SK-N-SH treated with all-trans-retinoic acid at 6 μM for 48 hours (cell line): ENCODE results near the gene TMEM86A.
A peak's percentile ranks its signal among the peaks of the same experiment; 100 is the strongest.

Experiments used
- ATAC-seq: fragments of 200-7000 bp; cut with Tn5 transposase; 3 replicates; pipeline ENCODE4 v1.9.1; 2020; ENCODE audit warnings: mild to moderate bottlenecking, moderate library complexity
- ARNTL ChIP-seq: fragments of 450-650 bp; formaldehyde crosslinking; IDR thresholded peaks from 2 replicates; pipeline ENCODE4 v1.5.0; 2020; ENCODE audit warnings: low read depth, mild to moderate bottlenecking, moderate library complexity, borderline replicate concordance
- BACH2 ChIP-seq: fragments of 250-450 bp; sonication (Bioruptor Pico); IDR thresholded peaks from 2 replicates; pipeline ENCODE4 v1.9.0; 2021; ENCODE audit warnings: mild to moderate bottlenecking, borderline replicate concordance
- CREB5 ChIP-seq: fragments of 250-450 bp; sonication (Bioruptor Pico); IDR thresholded peaks from 2 replicates; pipeline ENCODE4 v1.5.1; 2020; ENCODE audit warnings: low read depth, mild to moderate bottlenecking, moderate library complexity
- CSDC2 ChIP-seq: fragments of 250-450 bp; sonication (Bioruptor Pico); IDR thresholded peaks from 2 replicates; pipeline ENCODE4 v1.5.0; 2020; ENCODE audit warnings: mild to moderate bottlenecking, moderate library complexity
- ESRRG ChIP-seq: fragments of 250-450 bp; sonication (Bioruptor Pico); IDR thresholded peaks from 2 replicates; pipeline ENCODE4 v1.6.1; 2021; ENCODE audit warnings: mild to moderate bottlenecking
- GLIS3 ChIP-seq: fragments of 250-450 bp; sonication (Bioruptor Pico); IDR thresholded peaks from 2 replicates; pipeline ENCODE4 v1.5.0; 2020; ENCODE audit warnings: mild to moderate bottlenecking, moderate library complexity
- OSR1 ChIP-seq: fragments of 250-450 bp; sonication (Bioruptor Pico); IDR thresholded peaks from 2 replicates; pipeline ENCODE4 v1.8.0; 2022; ENCODE audit warnings: moderate library complexity, mild to moderate bottlenecking, inconsistent platforms
- POU6F1 ChIP-seq: fragments of 250-450 bp; sonication (Bioruptor Pico); IDR thresholded peaks from 2 replicates; pipeline ENCODE4 v1.8.0; 2021; ENCODE audit warnings: low read depth, mild to moderate bottlenecking, moderate library complexity, borderline replicate concordance
- PPARA ChIP-seq: fragments of 250-450 bp; sonication (Bioruptor Pico); IDR thresholded peaks from 2 replicates; pipeline ENCODE4 v1.5.0; 2020; ENCODE audit warnings: mild to moderate bottlenecking, borderline replicate concordance
- RARB ChIP-seq: fragments of 250-450 bp; sonication (Bioruptor Pico); IDR thresholded peaks from 2 replicates; pipeline ENCODE4 v1.8.0; 2021; ENCODE audit warnings: mild to moderate bottlenecking, moderate library complexity
- SNAI2 ChIP-seq: fragments of 250-450 bp; sonication (Bioruptor Pico); IDR thresholded peaks from 2 replicates; pipeline ENCODE4 v1.5.0; 2020; ENCODE audit warnings: mild to moderate bottlenecking, moderate library complexity
- TCF4 ChIP-seq: fragments of 250-450 bp; sonication (Bioruptor Pico); IDR thresholded peaks from 2 replicates; pipeline ENCODE4 v1.8.0; 2021; ENCODE audit warnings: mild to moderate bottlenecking, moderate library complexity, borderline replicate concordance
- TOX ChIP-seq: fragments of 250-450 bp; sonication (Bioruptor Pico); IDR thresholded peaks from 2 replicates; pipeline ENCODE4 v1.8.0; 2021; ENCODE audit warnings: mild to moderate bottlenecking, moderate library complexity, borderline replicate concordance
- TSHZ2 ChIP-seq: fragments of 250-450 bp; sonication (Bioruptor Pico); IDR thresholded peaks from 2 replicates; pipeline ENCODE4 v1.5.0; 2020; ENCODE audit warnings: mild to moderate bottlenecking, moderate library complexity
- ZC3H10 ChIP-seq: fragments of 250-450 bp; sonication (Bioruptor Pico); IDR thresholded peaks from 2 replicates; pipeline ENCODE4 v1.5.1; 2021; ENCODE audit warnings: mild to moderate bottlenecking, moderate library complexity
- ZFP3 ChIP-seq: fragments of 250-450 bp; sonication (Bioruptor Pico); IDR thresholded peaks from 2 replicates; pipeline ENCODE4 v1.5.0; 2020; ENCODE audit warnings: mild to moderate bottlenecking, moderate library complexity
- ZFP30 ChIP-seq: fragments of 450-650 bp; formaldehyde crosslinking; IDR thresholded peaks from 2 replicates; pipeline ENCODE4 v1.5.0; 2022; ENCODE audit warnings: mild to moderate bottlenecking, moderate library complexity
- ZNF565 ChIP-seq: fragments of 450-650 bp; formaldehyde crosslinking; conservative IDR thresholded peaks from 2 replicates; pipeline ENCODE4 v1.5.0; 2020; ENCODE audit warnings: low read depth, mild to moderate bottlenecking, moderate library complexity
- ZNF8 ChIP-seq: fragments of 450-650 bp; formaldehyde crosslinking; IDR thresholded peaks from 2 replicates; pipeline ENCODE4 v1.5.0; 2020; ENCODE audit warnings: mild to moderate bottlenecking, moderate library complexity
- TF ChIP-seq, protein P1 (sequence below): fragments of 250-450 bp; sonication (Bioruptor Pico); IDR thresholded peaks from 2 replicates; pipeline ENCODE4 v1.8.0; 2020; ENCODE audit warnings: mild to moderate bottlenecking, moderate library complexity, borderline replicate concordance
- TF ChIP-seq, protein P2 (sequence below): fragments of 250-450 bp; sonication (Bioruptor Pico); IDR thresholded peaks from 2 replicates; pipeline ENCODE4 v1.5.1; 2021; ENCODE audit warnings: mild to moderate bottlenecking, moderate library complexity

Gene TMEM86A

DNA sequence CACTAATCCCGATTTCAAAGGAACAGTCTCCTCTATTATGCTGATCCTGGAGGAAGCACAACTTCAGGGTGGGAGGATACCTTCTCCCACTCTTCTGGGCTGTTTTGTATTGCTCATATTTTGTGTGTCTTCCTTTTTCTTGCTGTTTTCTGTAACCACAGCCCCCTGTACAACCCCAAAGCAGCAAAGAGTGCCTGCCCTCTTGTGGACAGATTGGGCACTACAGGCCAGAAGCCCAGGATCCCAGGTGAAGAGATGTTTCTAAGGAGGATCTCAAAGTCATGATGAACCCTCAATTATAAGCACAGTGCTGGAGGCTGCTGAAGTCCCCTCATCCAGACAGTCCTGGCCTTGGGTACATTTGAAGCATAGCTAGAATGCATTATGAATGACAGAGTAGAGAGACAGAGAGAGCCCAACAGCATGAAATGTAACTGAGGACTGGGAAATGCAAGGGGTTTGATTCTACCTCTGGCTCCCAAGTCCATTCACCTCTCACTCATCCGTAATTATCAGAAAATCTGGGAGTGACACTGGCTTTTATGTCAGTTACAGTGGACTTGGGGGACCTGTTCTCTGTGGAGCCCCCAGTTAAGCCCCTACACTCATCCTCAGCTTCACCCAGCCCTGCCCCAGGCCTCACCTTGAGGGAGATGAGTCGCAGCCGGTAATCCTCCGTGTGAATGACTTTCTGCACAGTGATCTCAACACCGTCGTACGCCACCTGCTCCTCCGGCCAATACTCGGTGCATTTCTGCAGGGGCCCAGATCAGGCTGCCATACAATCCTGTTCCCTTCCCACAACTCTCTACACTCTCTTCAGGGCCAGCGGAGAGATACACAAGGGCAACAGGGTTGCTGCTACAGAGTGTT lies 33.6 kb downstream of the TMEM86A start:
- ATAC-seq = peak; percentile 84
- no peak for TF ChIP-seq ZNF565
- no peak for TF ChIP-seq RARB (CRISPR knock-in tag)
- TF ChIP-seq BACH2 (CRISPR knock-in tag) = no peak
- TF ChIP-seq, all 23 proteins: peak for 0

DNA sequence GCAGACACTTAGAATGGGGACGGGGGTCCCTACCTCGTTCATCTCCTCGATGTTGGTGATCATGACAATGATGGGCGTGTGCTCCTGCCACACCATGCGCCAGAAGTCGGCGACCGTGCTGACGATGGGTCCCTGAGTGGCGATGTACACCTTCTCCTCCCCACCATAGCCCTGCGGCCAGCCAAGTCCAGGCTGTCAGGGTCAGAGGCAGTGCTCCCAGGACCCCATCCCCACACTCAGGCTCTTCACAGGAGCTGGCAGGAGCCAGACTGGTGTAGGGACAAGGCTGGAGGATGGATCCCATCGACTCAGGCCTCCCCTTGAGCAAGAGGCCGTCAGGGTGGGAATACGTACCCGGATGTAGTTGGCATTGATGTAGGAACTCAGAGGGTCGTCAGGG lies 34.6 kb downstream of the TMEM86A start:
- TF ChIP-seq GLIS3 (CRISPR knock-in tag) (no peak), POU6F1 (CRISPR knock-in tag) (no peak), ESRRG (CRISPR knock-in tag) (no peak), TSHZ2 (CRISPR knock-in tag) (no peak), ARNTL (CRISPR knock-in tag) (no peak), ZFP30 (CRISPR knock-in tag) (no peak), ZFP3 (CRISPR knock-in tag) (no peak), PPARA (CRISPR knock-in tag) (no peak), BACH2 (CRISPR knock-in tag) (no peak), ZNF8 (CRISPR knock-in tag) (no peak), RARB (CRISPR knock-in tag) (no peak), ZNF565 (no peak), OSR1 (CRISPR knock-in tag) (no peak), TCF4 (CRISPR knock-in tag) (no peak), CREB5 (CRISPR knock-in tag) (no peak), TOX (no peak), CSDC2 (CRISPR knock-in tag) (no peak), ZC3H10 (CRISPR knock-in tag) (no peak)
- TF ChIP-seq, protein P1, sequence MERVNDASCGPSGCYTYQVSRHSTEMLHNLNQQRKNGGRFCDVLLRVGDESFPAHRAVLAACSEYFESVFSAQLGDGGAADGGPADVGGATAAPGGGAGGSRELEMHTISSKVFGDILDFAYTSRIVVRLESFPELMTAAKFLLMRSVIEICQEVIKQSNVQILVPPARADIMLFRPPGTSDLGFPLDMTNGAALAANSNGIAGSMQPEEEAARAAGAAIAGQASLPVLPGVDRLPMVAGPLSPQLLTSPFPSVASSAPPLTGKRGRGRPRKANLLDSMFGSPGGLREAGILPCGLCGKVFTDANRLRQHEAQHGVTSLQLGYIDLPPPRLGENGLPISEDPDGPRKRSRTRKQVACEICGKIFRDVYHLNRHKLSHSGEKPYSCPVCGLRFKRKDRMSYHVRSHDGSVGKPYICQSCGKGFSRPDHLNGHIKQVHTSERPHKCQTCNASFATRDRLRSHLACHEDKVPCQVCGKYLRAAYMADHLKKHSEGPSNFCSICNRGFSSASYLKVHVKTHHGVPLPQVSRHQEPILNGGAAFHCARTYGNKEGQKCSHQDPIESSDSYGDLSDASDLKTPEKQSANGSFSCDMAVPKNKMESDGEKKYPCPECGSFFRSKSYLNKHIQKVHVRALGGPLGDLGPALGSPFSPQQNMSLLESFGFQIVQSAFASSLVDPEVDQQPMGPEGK = no peak
- TF ChIP-seq, protein P2, sequence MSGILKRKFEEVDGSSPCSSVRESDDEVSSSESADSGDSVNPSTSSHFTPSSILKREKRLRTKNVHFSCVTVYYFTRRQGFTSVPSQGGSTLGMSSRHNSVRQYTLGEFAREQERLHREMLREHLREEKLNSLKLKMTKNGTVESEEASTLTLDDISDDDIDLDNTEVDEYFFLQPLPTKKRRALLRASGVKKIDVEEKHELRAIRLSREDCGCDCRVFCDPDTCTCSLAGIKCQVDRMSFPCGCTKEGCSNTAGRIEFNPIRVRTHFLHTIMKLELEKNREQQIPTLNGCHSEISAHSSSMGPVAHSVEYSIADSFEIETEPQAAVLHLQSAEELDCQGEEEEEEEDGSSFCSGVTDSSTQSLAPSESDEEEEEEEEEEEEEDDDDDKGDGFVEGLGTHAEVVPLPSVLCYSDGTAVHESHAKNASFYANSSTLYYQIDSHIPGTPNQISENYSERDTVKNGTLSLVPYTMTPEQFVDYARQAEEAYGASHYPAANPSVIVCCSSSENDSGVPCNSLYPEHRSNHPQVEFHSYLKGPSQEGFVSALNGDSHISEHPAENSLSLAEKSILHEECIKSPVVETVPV (CRISPR knock-in tag) = no peak
- no peak for ATAC-seq

GRCh38 chr11:18736590-18737148 lies 38.1 kb downstream of the TMEM86A start:
- ATAC-seq = no peak
- TF ChIP-seq SNAI2 (CRISPR knock-in tag) (no peak), TOX (no peak), CSDC2 (CRISPR knock-in tag) (no peak), TCF4 (CRISPR knock-in tag) (no peak), GLIS3 (CRISPR knock-in tag) (no peak), POU6F1 (CRISPR knock-in tag) (no peak)
- TF ChIP-seq, protein P1 = no peak
